ENCODE results near the gene POLR3A. TPM values are rescaled to one million over a fixed set of nuclear protein-coding genes. Genes with fewer than 3 reads are reported as not detected.

Gene POLR3A
- total RNA-seq, 2 donors from 2014 or later = 28.2 to 28.6 TPM

GRCh38 chr10:77949167-77949566, 80.1 kb downstream of the POLR3A start:
- no peak for TF ChIP-seq CTCF (conservative IDR thresholded peaks at IDR 0.05)

DNA sequence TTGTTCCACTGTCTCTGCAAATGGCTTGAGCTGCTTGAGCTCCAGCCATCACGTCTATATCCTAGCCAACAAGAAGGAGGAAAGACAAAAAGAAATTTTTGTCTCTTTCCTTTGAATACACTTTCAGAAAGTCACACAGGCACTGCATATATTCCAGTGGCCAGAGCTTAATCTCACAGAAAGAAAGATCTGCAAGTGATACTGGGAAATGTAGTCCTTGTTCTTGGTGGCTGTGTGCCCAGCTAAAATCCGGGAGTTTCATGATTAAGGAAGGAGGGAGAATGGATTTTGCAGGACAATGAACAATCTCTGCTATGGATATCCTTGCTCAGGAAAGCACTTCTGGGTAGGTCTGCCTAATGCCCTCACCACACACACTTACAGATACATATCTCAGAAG, 83.2 kb downstream of the POLR3A start:
- Mint-ChIP-seq H3K27ac (no peak overlapping the region), H3K4me3 (no peak overlapping the region), H3K27me3 (ENCODE audit: insufficient read depth) (no peaks in the 10 kb centered on the region), H3K4me1 (peaks cover 22% of the 10 kb centered on the region), H3K36me3 (ENCODE audit: low read depth) (peaks cover under 1% of the 10 kb centered on the region), H3K9me3 (peaks cover 15% of the 10 kb centered on the region)
- WGBS, 2 experiments (ENCODE audit: insufficient coverage in 1 of 2, insufficient read length in 1 of 2) = 79 to 85% methylated on average over 2 of the region's 2 CpGs
- TF ChIP-seq CTCF (conservative IDR thresholded peaks at IDR 0.05) = no peak
- Histone ChIP-seq H3K9me3 (ENCODE audit: control insufficient read depth, low read length) (peaks cover 7% of the 10 kb centered on the region), H3K4me3 (ENCODE audit: low read length) (no peak overlapping the region), H3K27ac (ENCODE audit: low read depth, low read length) (no peak overlapping the region), H3K36me3 (ENCODE audit: control insufficient read depth, insufficient read depth, low read length) (no peaks in the 10 kb centered on the region), H3K9ac (ENCODE audit: extremely low read depth, low read length, poor library complexity, severe bottlenecking) (no peak overlapping the region), H3K27me3 (ENCODE audit: control insufficient read depth, insufficient read depth, low read length, poor library complexity, severe bottlenecking) (no peaks in the 10 kb centered on the region), H3K4me1 (ENCODE audit: control insufficient read depth, insufficient read depth, low read length) (no peaks in the 10 kb centered on the region)
- no peak for DNase-seq

More at GRCh38 chr10:77949167-77949566, 80.1 kb downstream of the POLR3A start:
- no peak overlapping the region for H3K27ac ChIP-seq (ENCODE audit: low read depth, low read length)
- DNase-seq = peak; percentile 97
- H3K4me1 ChIP-seq (ENCODE audit: control insufficient read depth, insufficient read depth, low read length) = no peaks in the 10 kb centered on the region
- 22 to 23% methylated on average over 7 of the region's 7 CpGs for WGBS, 2 experiments (ENCODE audit: insufficient coverage in 1 of 2, insufficient read length in 1 of 2)
- peak overlapping the region; percentile 93 for H3K27ac Mint-ChIP-seq
- peaks cover 13% of the 10 kb centered on the region for H3K4me1 Mint-ChIP-seq
- no peak overlapping the region for H3K4me3 ChIP-seq (ENCODE audit: low read length)
- peaks cover 19% of the 10 kb centered on the region for H3K9me3 ChIP-seq (ENCODE audit: control insufficient read depth, low read length)
- H3K36me3 ChIP-seq (ENCODE audit: control insufficient read depth, insufficient read depth, low read length) = no peaks in the 10 kb centered on the region
- H3K4me3 Mint-ChIP-seq = no peak overlapping the region
- peaks cover 33% of the 10 kb centered on the region for H3K9me3 Mint-ChIP-seq
- peaks cover 4% of the 10 kb centered on the region for H3K27me3 Mint-ChIP-seq (ENCODE audit: insufficient read depth)
- peak overlapping the region; percentile 17 for H3K9ac ChIP-seq (ENCODE audit: extremely low read depth, low read length, poor library complexity, severe bottlenecking)
- H3K36me3 Mint-ChIP-seq (ENCODE audit: low read depth) = peaks cover 2% of the 10 kb centered on the region
- H3K27me3 ChIP-seq (ENCODE audit: control insufficient read depth, insufficient read depth, low read length, poor library complexity, severe bottlenecking) = no peaks in the 10 kb centered on the region

GRCh38 chr10:77944519-77944918, 84.8 kb downstream of the POLR3A start:
- no peak for DNase-seq
- WGBS, 2 experiments (ENCODE audit: insufficient coverage in 1 of 2, insufficient read length in 1 of 2) = 95 to 100% methylated on average over 1 to 4 of the region's 4 CpGs
- H3K4me1 Mint-ChIP-seq = peaks cover 34% of the 10 kb centered on the region
- no peak for TF ChIP-seq CTCF (conservative IDR thresholded peaks at IDR 0.05)
- peaks cover 3% of the 10 kb centered on the region for H3K9me3 Mint-ChIP-seq
- no peaks in the 10 kb centered on the region for H3K36me3 Mint-ChIP-seq (ENCODE audit: low read depth)
- Histone ChIP-seq H3K27me3 (ENCODE audit: control insufficient read depth, insufficient read depth, low read length, poor library complexity, severe bottlenecking) (no peaks in the 10 kb centered on the region), H3K36me3 (ENCODE audit: control insufficient read depth, insufficient read depth, low read length) (no peaks in the 10 kb centered on the region), H3K4me1 (ENCODE audit: control insufficient read depth, insufficient read depth, low read length) (peaks cover 12% of the 10 kb centered on the region), H3K27ac (ENCODE audit: low read depth, low read length) (no peak overlapping the region), H3K9ac (ENCODE audit: extremely low read depth, low read length, poor library complexity, severe bottlenecking) (no peak overlapping the region), H3K9me3 (ENCODE audit: control insufficient read depth, low read length) (no peaks in the 10 kb centered on the region), H3K4me3 (ENCODE audit: low read length) (no peak overlapping the region)
- no peak overlapping the region for H3K4me3 Mint-ChIP-seq
- no peaks in the 10 kb centered on the region for H3K27me3 Mint-ChIP-seq (ENCODE audit: insufficient read depth)
- H3K27ac Mint-ChIP-seq = no peak overlapping the region
